ENCODE results near the gene ZNF850.
"Not testable (repeated sequence)": the region's sequence is repeated elsewhere in the genome, so short reads cannot be mapped to it uniquely, and the experiment has no call there.

The ZNF850 gene

DNA sequence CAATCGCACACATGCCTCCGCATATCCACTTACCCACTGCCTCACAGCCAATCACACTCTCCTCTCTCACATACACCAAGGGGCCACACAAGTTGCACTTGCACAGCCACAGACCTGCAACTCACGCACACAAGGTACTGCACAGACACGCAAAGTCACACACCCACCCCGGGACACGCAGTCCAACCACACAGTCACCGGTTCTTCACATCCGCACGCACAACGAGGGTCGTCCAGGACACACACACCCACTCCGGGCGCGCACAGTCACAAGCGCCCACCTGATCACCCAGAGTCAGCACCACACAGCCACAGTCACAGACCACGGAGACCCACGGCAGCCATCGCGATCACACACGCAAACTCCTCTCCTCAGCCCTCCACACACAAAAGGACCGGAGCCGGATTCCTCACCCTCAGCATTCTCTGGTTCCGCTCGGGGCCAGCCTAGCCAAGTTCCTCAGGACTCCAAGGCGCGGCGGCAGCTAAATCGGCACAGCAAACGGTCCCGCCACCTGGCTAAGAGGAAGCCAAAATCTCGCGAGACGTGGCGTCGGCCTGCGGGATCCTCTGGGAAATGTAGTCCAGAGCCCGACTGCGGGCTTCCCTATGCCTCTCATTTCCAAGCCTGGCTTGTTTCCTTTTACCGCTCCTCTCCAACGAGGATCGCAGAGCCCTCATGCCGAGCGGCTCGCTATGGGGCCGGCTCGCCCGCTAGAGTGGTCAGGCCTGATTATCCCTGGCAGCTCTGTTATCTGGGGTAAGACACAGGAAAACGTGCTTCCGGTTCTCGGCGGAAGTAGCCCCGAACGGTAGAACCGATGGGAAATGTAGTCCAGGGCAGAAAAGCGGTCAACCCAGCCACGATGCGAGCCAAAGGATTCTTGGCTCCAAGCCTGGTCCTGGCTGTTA, at the start of gene ZNF850:
Gene ZNF850 (minus strand): TSS at position 497 of the 912 bp plus-strand sequence. CDS start 10,201 bp downstream, outside the sequence.
- peak; percentile 92 for DNase-seq (ENCODE audit: low read depth)

DNA sequence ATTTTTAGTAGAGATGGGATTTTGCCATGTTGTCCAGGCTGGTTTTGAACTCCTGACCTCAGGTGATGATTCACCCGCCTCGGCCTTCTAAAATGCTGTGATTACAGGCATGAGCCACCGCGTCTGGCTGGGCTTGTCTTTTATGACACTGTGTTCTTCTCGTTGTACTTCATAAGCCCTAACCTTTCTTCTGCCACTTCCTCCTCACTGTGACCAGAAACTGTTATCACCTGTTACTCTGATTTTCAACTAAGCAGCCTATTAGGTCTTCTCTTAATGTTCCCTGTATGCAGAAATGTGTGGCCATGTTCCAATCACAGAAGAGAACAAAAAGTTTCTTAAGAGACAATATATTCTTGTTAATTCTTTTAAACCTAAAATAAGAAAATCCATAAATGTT, 49.2 kb upstream of the ZNF850 start:
- no peak for DNase-seq (ENCODE audit: low read depth)

DNA sequence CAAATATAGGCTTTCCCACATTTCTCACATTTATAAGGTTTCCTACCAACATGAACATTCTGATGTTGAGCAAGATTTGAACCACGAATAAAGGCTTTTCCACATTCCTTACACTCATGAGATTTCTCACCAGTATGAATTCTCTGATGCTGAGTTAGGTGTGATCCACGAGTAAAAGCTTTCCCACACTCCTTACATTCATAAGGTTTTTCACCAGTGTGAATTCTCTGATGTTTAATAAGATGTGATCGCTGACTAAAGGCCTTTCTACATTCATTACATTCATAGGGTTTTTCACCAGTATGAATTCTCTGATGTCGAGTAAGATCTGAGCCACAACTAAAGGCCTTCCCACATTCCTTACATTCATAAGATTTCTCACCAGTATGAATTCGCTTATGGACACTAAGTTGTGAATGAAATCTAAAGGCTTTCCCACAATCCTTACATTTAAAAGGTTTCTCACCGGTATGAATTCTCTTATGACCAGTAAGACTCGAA, 46.6 kb upstream of the ZNF850 start:
- no peak for DNase-seq (ENCODE audit: low read depth)

DNA sequence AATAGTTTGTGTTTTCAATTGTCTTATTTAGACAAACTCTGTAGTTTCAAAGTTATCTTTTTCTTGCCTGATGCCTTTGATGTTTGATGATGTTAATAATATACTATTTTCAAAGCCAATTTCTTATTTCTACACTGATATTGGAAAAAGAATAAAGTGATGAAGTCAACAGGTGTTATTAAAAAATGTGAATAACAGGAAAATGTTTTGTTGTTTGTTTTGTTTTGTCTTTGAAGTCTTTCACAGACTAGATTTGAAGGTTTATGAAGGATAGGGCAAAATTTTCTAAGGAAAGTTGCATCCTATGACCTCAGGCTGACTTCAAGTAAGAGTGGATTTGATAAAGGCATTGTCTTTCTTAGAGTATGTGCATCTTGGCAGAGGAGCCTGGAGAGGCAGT, 34.4 kb upstream of the ZNF850 start:
- DNase-seq (ENCODE audit: low read depth): no peak

DNA sequence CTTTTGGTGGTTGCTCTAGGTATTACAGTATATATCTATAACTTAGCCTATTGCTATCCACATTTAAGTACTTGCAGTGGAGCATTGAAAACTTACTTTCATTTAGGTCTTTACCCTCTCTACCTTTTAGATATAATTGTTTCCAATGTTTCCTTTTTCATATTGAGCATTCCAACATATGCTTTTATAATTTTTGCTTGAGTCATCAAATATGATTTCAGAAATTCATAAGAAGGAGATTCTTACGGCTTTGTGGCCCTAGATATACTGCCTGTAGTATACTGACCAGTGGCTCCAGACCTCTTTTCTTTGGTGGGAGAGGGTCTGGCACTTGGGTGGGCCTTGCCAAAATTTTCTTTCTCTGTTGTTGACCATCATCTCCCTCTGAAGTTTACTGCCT, 32.8 kb upstream of the ZNF850 start:
- no peak for DNase-seq (ENCODE audit: low read depth)

DNA sequence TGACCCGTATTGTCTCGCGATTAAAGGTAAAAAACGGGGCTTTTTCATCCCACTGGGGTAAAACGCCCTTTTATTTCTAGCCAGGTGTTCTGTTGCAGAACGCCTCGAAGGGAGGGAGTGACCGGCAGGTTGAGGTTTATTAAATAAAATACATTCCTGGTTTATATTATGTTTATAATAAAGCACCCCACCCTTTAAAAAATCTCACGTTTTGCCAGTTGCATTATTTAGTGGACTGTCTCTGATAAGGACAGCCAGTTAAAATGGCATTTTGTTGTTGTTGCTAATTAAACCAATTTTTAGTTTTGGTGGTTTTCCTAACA, 25.1 kb upstream of the ZNF850 start:
- DNase-seq (ENCODE audit: low read depth): no peak

DNA sequence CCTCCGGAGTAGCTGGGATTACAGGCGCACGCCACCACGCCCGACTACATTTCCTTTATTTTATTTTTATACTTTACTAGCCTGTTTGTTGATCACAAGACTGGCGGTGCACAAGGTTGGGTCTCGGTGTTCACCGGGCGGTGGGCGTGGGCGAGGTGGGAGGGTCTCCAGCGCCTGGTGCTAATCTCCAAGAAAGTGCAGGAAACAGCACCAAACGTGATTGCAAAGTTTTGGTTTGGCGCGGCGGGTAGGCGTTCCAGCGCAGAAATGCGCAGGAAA, 24.0 kb upstream of the ZNF850 start:
- DNase-seq (ENCODE audit: low read depth): no peak

DNA sequence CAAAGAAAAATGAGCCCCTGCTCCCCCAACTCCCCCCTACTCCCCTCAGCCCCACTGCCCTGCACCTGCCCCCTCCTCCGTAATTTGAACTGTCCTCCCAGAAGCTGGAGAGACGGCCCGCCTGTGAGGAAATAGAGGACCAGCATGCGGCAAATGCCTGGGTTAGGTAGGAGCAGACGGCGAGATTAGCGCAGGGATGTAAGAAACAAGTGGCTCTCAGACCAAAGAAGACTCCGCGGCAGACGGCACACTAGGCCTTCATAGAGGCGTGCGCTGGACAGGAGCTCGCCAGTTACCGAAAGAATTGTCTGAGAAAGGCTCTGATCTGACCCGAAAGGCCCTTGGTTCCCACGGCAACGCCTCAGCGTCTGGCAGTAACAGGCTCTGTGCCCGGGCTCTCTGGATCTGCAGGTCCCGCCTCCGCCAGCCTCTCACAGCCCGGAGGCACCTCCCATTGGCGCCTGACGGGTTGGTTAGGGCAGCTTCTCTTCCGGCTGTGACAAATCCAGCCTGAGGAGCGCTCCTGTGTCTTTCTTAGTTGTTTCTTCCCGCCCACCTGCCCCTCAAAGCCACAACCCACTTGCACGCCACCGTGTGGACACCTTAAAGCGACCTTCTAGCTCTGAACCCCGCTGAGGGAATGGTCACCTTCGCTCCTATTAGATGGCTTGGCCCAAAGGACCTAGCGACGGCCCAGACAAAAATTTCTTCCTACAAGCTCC, 19.0 kb upstream of the ZNF850 start:
- DNase-seq (ENCODE audit: low read depth): not testable (repeated sequence)

DNA sequence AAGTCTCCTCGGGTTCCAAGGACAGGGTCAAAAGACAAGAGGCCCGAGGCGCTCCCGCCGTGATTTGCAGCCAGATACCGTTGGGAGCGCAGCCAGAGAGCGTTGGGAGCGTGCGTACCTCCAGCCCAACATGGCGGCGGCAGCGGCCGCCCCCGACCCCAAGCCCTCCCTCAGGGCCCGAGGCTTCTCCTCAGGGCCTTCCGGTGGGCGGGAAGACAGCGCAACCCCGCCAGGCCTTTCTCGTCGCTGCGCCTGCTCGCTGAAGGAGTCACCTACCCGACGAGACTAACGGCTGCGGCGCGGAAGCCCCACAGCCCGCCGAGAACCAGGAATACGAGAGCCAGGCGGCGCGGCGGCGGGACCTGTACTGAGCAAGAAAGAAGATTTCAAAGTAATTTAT, 3.2 kb upstream of the ZNF850 start:
- DNase-seq (ENCODE audit: low read depth): no peak

DNA sequence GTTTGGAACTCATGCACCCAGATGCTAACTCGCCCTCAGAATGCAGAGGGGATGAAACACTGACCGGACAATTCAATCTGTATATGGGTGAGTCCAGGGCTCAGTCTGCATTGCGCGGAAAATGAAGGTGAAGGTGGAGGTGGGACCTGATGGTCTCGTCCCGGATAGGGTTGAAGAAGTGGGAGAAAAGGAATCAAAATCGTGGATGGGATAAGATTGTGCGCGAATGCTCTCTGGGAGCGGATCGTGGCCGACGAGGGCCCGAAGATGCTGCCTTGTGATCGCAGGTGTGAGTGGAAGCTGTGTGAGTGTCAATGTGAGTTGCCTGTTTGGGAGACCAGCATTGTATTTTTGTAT, 594 bp upstream of the ZNF850 start:
- no peak for DNase-seq (ENCODE audit: low read depth)

DNA sequence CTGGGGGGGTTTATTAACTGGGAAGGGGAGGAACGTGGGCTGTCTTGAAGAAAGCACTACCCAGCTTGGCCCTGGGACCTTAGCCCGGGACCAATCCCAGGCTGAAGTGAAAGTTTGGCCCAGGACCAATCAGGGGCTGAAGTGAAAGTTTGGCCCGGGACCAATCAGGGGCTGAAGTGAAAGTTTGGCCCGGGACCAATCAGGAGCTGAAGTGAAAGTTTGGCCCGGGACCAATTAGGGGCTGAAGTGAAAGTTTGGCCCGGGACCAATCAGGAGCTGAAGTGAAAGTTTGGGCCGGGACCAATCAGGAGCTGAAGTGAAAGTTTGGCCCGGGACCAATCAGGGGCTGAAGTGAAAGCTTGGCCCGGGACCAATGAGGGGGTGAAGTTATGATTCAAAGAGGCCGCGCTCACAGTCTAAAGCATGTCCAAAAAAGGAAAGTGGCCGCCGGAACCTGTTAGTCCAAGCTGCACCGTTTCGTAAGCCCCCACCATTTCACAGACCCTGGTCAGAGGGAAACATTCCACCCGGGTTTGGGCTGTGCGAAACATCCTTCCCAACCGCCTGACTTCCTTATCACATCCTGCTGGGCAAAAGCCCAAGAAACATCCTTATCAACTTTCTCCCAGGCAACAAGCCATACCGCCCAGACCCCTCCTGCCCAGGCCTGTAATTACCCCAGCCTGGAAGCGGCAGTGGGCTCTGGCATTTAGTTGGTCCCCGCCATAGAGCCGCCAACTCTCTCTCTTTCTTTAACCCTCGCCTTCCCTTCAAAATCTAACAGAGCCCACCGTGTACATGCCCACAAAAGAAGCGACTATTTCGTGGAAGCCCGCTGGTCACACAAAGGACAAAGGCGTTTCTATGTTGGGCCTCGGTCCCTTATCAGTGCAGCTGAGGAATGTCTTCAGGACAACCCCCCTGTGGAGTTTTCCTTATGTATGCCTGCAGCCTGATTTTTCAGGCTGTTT, 1.1 kb downstream of the ZNF850 start:
- no peak for DNase-seq (ENCODE audit: low read depth)

DNA sequence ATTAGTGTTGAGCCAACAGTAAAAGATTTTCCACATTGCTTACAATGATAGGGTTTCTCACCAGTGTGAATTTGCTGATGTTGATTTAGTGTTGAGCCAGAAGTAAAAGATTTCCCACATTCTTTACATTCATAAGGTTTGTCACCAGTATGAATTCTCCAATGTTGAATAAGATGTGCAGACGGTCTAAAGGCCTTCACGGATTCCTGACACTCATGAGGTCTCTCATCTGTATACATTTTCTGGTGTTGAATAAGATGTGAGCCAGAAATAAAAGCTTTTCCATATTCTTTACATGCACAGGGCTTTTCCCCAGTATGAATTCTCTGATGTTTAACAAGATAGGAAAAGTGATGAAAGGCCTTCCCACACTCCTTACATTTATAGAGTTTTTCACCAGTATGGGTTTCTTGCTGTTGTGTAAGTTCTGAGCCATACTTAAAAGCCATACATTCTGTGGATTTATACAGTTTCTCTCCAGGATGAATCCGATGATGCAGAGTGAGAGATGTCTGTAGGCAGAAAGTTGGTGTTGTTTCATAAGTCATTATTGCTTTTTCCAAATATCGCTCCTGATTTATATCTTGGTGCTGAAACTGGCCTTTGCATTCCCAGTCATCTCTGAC, 22.4 kb downstream of the ZNF850 start:
- no peak for DNase-seq (ENCODE audit: low read depth)

DNA sequence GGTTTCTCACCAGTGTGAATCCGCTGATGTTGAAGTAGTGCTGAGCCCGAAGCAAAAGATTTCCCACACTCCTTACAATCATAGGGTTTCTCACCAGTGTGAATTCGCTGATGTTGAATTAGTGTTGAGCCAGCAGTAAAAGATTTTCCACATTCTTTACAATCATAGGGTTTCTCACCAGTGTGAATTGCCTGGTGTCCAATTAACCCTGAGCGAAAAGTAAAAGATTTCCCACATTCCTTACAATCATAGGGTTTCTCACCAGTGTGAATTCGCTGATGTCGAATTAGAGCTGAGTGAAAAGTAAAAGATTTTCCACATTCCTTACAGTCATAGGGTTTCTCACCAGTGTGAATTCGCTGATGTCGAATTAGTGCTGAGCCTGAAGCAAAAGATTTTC, 23.0 kb downstream of the ZNF850 start:
- DNase-seq (ENCODE audit: low read depth): not testable (repeated sequence)

DNA sequence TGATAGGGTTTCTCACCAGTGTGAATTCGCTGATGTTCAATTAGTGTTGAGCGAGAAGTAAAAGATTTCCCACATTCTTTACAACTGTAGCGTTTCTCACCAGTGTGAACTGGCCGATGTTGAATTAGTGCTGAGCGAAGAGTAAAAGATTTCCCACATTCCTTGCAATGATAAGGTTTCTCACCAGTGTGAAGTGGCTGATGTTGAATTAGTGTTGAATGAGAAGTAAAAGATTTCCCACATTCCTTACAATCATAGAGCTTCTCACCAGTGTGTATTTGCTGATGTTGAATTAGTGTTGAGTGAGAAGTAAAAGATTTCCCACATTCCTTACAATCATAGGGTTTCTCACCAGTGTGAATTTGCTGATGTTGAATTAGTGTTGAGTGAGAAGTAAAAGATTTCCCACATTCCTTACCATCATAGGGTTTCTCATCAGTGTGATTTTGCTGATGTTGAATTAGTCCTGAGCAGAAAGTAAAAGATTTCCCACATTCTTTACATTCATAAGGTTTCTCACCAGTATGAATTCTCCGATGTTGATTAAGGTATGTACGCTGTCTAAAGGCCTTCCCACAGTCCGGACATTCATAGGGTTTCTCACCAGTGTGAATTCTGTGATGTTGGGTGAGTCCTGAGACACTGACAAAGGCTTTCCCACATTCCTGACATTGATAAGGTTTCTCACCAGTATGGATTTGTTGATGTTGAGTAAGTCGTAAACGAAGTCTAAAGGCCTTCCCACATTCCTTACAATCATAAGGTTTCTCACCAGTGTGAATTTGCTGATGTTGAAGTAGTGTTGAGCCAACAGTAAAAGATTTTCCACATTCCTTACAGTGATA, 24.0 kb downstream of the ZNF850 start:
- DNase-seq (ENCODE audit: low read depth): no peak

DNA sequence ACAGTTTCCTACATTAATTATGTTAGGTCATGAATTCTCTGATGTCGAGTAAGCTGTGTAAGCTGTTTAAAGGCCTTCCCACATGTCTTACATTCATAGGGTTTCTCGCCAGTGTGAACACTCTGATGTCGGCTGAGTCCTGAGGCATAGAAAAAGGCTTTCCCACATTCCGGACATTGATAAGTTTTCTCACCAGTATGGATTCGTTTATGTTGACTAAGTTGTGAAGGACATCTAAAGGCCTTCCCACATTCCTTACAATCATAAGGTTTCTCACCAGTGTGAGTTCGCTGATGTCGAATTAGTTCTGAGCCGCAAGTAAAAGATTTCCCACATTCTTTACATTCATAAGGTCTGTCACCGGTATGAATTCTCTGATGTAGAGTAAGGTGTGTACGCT, 24.9 kb downstream of the ZNF850 start:
- DNase-seq (ENCODE audit: low read depth): no peak

DNA sequence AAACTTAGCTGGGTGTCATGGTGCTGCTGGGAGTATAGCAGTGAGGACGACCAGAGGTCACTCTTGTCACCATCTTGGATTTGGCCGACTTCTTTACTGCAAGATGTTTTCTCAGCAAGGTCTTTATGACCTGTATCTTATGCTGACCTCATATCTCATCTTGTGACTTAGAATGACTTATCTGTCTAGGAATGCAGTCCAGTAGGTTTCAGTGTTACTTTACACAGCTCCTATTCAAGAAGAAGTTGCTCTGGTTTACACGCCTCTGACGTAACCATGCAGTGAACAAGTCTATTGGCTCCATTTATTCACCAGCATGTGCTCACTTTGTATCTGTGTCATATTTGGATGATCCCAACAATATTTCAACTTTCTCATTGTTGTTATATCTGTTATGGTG, 26.7 kb downstream of the ZNF850 start:
- no peak for DNase-seq (ENCODE audit: low read depth)

DNA sequence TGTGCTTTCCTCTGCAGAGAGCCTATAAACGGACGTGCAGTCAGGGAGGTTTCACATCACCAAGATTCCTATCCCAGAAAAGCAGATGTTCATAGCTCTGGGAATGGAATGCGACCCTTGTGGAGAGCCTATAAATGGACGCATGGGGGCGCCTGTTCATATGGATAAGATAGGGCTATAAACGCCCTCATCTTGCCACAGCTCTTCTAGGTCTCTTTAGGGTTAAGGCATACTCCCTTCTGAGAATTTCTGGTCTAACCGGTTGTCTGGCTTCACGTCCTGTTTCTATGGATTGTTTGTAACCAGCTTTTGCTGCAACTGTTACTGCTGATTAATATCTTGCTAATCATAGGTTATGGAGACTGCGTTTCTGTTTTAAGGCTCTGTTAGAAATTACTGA, 36.4 kb downstream of the ZNF850 start:
- DNase-seq (ENCODE audit: low read depth): not testable (repeated sequence)

DNA sequence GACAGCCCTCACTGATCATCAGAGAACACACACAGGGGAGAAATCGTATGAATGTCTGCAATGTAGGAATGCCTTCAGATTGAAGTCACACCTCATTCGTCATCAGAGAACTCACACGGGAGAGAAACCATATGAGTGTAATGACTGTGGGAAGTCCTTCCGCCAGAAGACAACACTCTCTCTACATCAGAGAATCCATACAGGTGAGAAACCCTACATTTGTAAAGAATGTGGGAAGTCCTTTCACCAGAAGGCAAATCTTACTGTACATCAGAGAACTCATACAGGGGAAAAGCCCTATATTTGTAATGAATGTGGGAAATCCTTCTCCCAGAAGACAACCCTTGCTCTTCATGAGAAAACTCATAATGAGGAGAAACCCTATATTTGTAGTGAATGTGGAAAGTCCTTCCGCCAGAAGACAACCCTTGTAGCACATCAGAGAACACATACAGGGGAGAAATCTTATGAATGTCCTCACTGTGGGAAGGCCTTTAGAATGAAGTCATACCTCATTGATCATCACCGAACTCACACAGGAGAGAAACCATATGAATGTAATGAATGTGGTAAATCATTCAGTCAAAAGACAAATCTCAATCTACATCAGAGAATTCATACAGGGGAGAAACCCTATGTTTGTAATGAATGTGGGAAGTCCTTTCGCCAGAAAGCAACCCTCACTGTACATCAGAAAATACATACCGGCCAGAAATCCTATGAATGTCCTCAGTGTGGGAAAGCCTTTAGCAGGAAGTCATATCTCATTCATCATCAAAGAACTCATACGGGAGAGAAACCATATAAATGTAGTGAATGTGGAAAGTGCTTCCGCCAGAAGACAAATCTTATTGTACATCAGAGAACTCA, 52.7 kb downstream of the ZNF850 start:
- no peak for DNase-seq (ENCODE audit: low read depth)

DNA sequence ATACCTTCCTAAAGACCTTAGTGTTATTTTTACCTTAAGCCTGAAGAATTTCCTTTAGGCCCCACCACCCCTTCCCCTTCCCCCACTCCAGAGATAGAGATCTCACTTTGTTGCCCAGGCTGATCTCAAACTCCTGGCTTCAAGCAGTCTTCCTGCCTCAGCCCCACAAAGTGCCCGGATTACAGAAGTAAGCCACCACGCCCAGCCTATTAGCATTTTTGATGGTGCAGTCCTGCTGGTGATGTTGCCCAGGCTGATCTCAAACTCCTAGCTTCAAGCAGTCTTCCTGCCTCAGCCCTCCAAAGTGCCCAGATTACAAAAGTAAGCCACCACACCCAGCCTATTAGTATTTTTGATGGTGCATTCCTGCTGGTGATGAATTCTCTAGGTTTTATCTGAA, 63.2 kb downstream of the ZNF850 start:
- DNase-seq (ENCODE audit: low read depth): no peak

DNA sequence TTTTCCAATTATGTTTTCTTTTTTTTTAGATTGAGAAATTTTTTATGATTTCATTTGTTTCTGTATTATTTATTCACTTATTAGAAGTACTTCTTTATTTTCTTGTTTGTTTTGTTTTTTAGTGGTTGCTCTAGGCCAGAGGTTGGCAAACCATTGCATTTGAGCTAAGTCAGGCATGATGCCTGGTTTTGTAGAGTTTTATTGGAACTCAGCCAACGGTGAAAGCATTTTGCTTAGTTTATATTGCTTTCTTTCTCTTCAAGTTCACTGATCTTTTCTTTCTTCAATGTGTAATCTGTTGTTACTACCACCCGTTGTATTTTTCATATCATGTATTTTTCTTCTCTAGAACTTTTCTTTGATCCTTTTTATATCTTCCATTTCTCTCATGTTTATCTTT, 65.5 kb downstream of the ZNF850 start:
- no peak for DNase-seq (ENCODE audit: low read depth)
